ENCODE data around the gene PUS3.

- TF ChIP-seq CTCF (IDR thresholded peaks at IDR 0.05), result no peak
- no peak for TF ChIP-seq POLR2A (IDR thresholded peaks at IDR 0.05)
Observed at GRCh38 chr11:125944350-125945010, 41.5 kb upstream of the PUS3 start.

Data from Peyer's patch (tissue), 4 donors.